IMR-90 (cell line): ENCODE measurements around the gene FAM131C.
"Not testable (repeated sequence)": the region's sequence is repeated elsewhere in the genome, so short reads cannot be mapped to it uniquely, and the experiment has no call there.

Source experiments
- BHLHE40 ChIP-seq: fragments of 150-350 bp; IDR thresholded peaks from 2 replicates; pipeline ENCODE4 v1.6.1; 2016; ENCODE audit warnings: mild to moderate bottlenecking, low read depth, low read length
- CEBPB ChIP-seq: IDR thresholded peaks from 2 replicates; pipeline ENCODE4 v1.6.1; 2012; ENCODE audit warnings: low read depth, low read length, improper control_type of control experiment
- FOS ChIP-seq: fragments of 150-350 bp; IDR thresholded peaks from 2 replicates; pipeline ENCODE4 v1.6.1; 2016; ENCODE audit warnings: low read depth, low read length
- MAFK ChIP-seq: IDR thresholded peaks from 2 replicates; pipeline ENCODE4 v1.6.1; 2012; ENCODE audit warnings: low read depth, low read length, improper control_type of control experiment
- MAZ ChIP-seq: IDR thresholded peaks from 2 replicates; pipeline ENCODE4 v1.6.1; 2012; ENCODE audit warnings: low read depth, mild to moderate bottlenecking, low read length, improper control_type of control experiment, moderate library complexity, borderline replicate concordance
- NFE2L2 ChIP-seq: fragments of 150-350 bp; IDR thresholded peaks from 2 replicates; pipeline ENCODE4 v1.6.1; 2016; ENCODE audit warnings: low read depth, mild to moderate bottlenecking, low read length
- POLR2A ChIP-seq: IDR thresholded peaks from 2 replicates; pipeline ENCODE4 v1.6.1; 2012; ENCODE audit warnings: mild to moderate bottlenecking, low read depth, low read length
- RAD21 ChIP-seq: IDR thresholded peaks from 2 replicates; pipeline ENCODE4 v1.6.1; 2012; ENCODE audit warnings: low read length, improper control_type of control experiment
- RCOR1 ChIP-seq: IDR thresholded peaks from 2 replicates; pipeline ENCODE4 v1.6.1; 2012; ENCODE audit warnings: mild to moderate bottlenecking, low read length, improper control_type of control experiment; ENCODE audit not compliant: insufficient replicate concordance
- SMC3 ChIP-seq: fragments of 150-350 bp; IDR thresholded peaks from 2 replicates; pipeline ENCODE4 v1.6.1; 2016; ENCODE audit warnings: low read depth, mild to moderate bottlenecking, antibody characterized with exemption, low read length, moderate library complexity
- USF2 ChIP-seq: fragments of 150-350 bp; IDR thresholded peaks from 2 replicates; pipeline ENCODE4 v1.6.1; 2017; ENCODE audit warnings: mild to moderate bottlenecking, antibody characterized with exemption, low read length, low read depth
- TF ChIP-seq, protein P1 (sequence below): conservative IDR thresholded peaks from 2 replicates; pipeline ENCODE4 v1.5.1; 2012; ENCODE audit warnings: mild to moderate bottlenecking, low read depth, low read length, improper control_type of control experiment
- TF ChIP-seq, protein P2 (sequence below): fragments of 150-350 bp; IDR thresholded peaks from 2 replicates; pipeline ENCODE4 v1.6.1; 2016; ENCODE audit warnings: low read depth, mild to moderate bottlenecking, low read length, moderate library complexity, borderline replicate concordance

- TF ChIP-seq, protein P1, sequence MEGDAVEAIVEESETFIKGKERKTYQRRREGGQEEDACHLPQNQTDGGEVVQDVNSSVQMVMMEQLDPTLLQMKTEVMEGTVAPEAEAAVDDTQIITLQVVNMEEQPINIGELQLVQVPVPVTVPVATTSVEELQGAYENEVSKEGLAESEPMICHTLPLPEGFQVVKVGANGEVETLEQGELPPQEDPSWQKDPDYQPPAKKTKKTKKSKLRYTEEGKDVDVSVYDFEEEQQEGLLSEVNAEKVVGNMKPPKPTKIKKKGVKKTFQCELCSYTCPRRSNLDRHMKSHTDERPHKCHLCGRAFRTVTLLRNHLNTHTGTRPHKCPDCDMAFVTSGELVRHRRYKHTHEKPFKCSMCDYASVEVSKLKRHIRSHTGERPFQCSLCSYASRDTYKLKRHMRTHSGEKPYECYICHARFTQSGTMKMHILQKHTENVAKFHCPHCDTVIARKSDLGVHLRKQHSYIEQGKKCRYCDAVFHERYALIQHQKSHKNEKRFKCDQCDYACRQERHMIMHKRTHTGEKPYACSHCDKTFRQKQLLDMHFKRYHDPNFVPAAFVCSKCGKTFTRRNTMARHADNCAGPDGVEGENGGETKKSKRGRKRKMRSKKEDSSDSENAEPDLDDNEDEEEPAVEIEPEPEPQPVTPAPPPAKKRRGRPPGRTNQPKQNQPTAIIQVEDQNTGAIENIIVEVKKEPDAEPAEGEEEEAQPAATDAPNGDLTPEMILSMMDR = not testable (repeated sequence)
- TF ChIP-seq SMC3, MAFK, POLR2A, MAZ, FOS, BHLHE40, RCOR1, NFE2L2, USF2, CEBPB, RAD21: not testable (repeated sequence)
- TF ChIP-seq, protein P2, sequence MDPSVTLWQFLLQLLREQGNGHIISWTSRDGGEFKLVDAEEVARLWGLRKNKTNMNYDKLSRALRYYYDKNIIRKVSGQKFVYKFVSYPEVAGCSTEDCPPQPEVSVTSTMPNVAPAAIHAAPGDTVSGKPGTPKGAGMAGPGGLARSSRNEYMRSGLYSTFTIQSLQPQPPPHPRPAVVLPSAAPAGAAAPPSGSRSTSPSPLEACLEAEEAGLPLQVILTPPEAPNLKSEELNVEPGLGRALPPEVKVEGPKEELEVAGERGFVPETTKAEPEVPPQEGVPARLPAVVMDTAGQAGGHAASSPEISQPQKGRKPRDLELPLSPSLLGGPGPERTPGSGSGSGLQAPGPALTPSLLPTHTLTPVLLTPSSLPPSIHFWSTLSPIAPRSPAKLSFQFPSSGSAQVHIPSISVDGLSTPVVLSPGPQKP = not testable (repeated sequence)
Measured at GRCh38 chr1:16020878-16021277, 52.6 kb downstream of the FAM131C start.
